AG20443 (cell line): ENCODE results near the gene METTL26.
"Not testable (repeated sequence)": the region's sequence is repeated elsewhere in the genome, so short reads cannot be mapped to it uniquely, and the experiment has no call there.

Experiments used
- DNase-seq: peaks from one replicate; pipeline ENCODE4 v3.0.0; 2012; ENCODE audit warnings: low spot score, mixed read lengths

The METTL26 gene

DNA sequence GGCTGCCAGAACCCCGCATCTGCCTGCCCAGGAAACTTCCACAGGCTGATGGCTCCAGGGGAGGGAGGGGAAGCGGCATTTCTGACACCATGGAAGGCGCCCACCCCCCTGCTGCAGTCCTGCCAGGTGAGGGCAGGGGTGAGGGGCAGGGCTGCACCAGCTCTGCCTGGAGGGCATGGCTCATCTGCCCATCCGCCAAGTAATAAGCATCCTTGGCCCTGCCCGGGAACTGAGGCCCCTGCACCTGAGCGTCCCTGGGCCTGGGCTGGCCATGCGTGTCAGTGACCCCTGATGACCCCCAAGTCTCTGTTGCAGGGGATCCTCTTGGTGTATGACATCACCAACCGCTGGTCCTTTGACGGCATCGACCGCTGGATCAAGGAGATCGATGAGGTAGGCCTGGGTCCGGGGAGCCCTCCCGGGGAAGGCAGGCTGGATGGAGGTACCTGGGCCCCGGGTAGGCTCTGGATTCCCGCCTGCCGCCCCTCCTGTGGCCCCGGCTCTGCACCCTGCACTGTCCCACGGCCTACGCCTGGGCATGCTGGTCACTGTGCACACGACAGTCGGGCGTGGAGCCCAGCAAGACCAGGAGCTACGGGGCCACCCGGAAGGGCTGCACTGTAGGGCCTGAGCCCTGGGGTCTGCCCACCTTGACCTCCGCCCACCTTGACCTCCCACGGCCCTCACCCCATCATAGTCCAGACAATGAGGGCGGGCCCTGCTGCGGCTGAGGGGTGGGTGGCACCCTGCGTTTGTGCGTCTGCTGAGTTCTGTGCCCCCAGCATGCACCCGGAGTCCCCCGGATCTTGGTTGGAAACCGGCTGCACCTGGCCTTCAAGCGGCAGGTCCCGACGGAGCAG is 10.8 kb downstream of the METTL26 start:
- no peak for DNase-seq

DNA sequence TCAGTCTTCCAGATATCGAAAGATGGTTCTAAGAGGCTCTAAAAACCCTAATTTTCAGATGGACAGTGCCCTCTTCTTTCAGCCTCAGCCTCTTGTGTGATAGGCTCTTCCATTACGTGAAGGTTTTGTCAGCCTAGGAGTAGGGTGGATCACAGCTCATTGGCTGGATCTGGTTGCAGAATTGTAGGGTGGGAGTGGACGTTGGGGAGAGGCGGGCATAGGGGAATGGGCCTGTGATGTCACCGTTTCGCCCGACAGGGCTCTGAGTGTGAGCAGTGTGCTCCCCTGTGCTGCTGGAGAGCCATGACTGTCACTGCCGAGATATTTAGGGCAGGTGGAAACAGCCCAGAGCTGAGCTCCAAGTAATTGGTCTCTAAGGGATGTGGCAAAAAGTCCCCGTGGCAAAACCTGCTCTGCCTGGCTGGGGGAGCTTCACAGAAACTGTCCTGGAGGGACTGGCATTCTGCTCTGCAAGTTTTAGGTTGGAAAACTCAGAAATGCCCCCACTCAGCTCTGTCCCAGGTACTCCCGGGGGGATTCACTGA is 11.5 kb downstream of the METTL26 start:
- no peak for DNase-seq

DNA sequence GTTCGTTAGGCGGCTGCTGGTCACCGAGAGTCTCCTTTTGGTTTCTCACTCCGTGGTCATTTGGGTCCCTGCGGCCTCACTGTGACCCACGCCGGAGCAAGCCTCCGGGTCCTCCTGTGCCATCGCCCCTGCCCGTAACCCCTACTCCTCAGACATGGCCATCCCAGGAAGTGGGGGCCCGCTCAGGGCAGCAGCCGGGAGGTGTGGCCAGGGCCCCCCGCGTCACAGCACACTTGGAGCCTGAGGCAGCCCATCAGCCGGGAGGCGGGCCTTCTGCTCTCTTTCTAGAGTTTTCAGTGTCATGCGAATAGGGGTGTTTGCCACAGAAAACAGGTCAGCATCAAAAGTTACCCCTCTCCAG is 13.2 kb downstream of the METTL26 start:
- no peak for DNase-seq

DNA sequence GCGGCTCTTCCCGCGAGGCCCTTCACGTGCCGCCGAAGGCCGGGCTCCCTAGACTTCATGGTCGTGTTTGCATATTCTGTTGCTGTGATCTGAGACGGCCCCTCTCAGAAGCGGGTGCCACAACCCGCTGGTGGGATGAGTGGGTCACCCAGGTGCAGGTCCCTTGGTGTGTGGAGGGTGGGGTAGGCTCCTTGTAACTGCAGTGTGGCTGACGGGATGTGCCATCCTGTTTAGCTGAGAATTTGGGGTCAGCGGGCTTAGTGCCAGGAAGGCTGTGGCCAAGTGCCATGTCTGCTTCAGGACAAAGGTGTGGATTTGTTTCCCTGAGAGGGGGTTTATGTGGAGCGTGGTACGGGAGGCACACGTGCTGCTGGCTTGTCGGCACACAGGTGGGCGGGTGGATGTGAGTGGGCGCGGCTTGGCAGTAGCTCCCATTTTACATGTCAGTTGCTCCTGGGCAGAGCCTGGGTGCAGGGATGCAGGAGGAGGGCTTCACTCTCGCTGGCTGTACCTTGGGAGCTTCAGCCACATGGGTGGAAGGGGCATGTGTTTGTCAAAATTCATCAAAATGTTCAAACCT is 14.5 kb downstream of the METTL26 start:
- DNase-seq: no peak

DNA sequence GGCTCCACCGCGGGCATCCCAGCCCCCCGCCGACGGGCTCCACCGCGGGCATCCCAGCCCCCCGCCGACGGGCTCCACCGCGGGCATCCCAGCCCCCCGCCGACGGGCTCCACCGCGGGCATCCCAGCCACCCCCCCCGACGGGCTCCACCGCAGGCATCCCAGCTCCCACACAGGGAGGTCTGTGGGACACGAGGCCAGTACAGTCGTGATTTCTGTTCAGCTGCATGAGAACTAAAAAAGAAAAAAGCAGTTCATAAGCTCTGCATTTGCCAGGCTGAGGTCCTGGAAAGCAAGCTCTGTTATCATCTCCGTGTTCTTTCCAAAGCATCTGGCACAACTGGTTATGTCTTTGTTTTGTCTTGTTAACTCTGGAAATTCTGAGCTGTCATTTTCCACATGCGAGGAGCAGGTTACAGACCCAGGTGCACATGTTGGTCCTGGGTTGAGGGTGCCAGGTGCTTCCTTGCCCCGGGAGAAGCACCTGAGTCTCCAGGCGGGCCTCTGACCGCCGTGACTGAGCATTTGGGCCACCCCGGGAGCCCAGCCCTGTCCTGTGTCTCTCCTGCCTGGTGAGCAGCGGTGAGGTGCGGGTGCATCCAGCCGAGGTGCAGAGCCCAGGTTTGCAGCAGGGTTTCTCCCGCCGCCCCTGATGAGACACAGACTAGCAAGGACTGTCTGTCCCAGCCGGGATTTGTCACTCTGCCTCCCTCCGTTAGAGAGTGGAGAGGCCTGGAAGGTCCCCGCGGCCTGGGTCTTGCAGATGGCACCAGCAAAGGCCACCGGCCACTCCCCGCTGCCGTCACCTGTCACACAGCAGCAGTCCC is 15.2 kb downstream of the METTL26 start:
- no peak for DNase-seq

DNA sequence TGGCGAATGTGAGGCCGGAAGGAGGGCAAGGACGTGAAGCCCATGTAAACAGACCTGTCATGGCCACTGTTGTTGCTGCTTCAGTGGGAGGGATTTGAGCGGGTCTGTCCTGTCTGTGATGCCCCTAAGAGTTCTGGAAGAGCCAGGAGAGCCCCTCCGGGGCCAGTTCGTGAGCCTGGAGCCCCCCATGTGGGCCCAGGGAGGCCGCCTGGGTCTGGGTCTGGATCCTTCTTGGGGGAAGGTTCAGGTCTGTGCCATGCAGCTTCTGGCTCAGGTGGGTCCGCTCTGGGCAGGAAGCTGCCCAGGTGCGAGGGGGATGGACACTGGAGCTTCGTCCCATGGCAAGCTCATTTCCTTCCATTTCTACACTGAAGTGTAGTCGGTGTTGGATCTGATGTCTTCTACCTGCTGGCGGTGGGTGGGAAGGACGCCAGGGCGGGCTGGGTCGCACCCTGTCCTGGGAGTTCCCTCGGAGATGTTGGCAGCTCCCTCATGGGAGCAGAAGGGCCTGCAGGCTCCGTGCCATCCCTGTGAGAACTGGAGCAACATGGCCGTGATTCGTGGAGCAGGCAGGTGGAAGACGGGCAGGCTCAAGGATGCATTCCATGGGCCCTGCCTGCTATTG is 16.5 kb downstream of the METTL26 start:
- DNase-seq: no peak

DNA sequence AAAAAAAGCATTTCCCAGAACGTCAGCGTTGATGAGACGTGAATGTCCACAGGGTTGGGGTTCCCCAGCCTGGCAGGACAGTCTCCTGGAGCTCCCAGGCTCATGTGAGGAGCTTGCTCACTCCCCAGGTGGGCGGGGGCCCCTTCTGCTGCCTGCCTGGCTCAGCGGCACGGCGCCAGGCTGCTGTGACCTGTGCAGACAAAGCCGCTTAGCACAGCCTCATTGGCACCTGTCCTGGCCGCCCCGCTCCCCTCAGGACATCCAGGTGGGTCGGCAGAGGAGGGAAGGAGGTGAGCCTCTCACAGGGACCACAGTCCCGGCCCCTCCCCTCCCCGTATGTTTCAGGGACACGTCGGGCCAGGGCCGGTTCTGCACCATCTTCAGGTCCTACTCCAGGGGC is 18.2 kb downstream of the METTL26 start:
- DNase-seq: no peak

DNA sequence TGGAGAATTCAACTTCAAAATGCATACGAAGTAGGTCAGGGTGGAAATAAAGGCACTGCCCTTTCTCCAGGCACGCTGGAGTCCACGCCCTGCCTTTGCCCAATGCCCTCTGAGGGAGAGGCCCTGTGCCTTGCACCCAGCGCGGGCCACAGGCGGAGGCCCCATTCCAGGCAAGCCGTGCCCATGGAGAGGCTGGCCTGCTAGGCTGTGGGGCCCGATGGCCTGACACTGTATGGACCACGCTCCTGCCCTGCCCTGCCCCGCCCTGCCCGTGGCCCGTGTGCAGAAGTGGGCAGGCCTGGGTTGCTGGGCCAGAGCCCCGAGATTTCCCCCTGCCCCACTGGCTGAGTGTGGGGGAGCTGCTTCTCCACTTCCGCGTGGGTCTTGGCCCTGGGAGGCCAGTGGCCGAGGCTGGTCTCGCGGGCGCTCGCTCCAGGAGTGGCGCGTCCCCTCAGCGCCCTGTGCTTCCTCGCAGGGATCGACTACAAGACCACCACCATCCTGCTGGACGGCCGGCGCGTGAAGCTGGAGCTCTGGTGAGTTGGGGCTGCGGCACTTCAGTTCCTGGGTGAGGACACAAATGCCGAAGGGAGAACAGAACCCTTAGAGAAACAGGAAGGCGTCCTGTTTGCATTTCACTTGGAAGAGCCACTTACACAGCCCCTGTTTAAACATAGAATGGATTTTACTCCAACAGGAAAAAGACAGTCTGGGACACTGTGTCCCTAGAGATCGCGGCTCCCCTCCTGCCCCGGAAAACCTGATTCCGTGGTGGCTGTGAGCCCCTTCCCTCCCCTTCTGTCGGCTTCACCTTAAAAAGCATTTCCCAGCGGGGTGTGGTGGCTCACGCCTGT is 19.1 kb downstream of the METTL26 start:
- DNase-seq: no peak

DNA sequence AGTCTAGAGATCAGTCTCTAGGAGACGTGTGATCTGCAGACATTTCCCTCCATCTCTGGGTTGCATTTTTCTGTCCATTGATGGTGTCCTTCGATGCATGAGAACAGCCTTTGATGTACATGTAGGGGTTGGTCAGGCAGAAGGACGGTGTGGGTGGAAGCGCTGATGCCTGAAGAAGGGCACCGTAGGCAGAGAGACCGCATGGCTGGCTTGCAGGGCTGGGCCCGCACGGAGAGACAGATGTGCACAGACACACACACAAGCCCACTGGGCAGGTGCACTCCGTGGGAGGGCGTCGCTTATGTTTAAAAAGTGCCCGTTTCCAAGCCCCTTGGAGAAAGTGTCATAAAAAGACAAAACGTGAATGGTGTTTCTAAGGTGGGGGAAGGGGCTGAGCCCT is 21.0 kb downstream of the METTL26 start:
- DNase-seq: no peak

DNA sequence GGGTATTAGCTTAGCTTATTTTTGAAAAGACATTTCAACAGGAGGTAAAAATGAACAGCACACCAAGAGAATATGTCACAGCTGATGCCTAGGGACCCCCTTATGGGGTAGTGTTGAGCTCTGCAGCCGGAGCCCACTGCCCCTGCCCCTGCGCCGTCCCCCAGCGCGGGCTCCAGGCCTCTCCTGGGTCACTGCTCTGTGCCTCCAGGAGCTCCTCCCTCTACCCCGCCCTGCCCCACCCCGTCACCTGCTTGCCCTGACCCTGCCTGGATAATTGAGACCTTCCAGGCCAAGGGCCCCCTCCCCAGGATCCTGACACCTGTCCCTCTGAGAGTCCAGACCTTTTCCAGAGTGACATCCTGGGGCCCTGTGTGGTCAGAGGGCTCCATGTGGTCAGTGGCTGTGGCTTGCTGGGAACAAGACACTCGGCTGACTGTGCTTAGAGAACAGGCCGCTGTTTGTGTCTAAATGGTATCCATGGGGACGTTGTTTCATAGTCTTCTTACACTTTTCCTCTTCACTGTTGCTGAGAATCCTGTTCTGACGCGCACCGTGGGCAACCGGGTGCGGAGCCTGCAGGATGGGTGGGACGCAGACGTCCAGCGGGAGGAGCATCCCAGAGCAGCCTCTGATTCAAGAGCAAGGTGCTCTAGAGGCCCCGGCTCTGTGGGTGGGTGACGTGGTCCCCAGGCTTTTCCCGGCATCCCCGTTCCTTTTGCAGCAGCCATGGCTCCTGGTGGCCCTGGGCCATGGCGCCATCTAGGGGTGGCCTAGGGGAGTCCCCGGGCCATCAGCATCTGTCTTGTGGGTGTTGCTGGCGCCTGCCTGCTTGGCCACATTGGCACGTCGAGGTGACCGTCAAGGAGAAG is 25.4 kb downstream of the METTL26 start:
- DNase-seq: peak; percentile 68

DNA sequence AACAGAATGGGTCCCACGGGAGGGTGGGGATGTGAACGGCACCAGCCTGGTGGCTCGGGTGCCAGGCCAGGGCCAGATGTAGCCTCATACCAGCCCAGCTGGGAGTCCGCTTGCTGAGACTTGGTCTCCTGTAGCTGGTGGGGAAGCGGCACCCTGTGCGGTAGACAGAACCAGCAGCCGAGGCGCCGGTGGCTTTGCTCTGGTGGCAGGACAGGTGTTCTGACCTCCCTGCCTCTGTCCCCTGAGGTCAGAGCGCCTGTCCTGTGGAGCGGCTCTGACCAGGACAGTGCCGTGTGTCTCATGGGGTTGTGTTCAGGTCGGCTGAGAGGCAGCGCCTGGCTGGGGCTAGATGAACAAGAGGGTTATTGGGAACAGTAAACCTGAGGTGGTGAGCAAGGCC is 26.1 kb downstream of the METTL26 start:
- DNase-seq: no peak

DNA sequence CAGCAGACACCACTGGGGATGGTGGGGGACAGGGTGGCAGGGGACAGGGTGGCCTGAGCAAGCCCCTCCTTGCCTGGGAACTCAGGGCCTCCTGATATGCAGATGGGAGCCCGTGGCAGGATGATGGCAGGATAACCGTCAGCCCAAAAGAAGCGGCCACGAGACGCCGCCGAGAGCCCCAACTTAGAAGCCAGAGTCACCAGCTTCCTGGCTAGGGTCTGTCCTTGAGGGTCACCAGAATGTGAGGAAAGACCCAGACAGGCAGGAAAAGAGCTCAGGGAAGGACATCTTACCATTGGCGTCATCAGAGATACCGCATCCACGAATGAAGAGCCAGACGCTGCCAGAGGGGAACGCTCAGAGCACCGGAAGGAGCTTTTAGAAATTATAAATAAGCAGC is 26.8 kb downstream of the METTL26 start:
- no peak for DNase-seq

DNA sequence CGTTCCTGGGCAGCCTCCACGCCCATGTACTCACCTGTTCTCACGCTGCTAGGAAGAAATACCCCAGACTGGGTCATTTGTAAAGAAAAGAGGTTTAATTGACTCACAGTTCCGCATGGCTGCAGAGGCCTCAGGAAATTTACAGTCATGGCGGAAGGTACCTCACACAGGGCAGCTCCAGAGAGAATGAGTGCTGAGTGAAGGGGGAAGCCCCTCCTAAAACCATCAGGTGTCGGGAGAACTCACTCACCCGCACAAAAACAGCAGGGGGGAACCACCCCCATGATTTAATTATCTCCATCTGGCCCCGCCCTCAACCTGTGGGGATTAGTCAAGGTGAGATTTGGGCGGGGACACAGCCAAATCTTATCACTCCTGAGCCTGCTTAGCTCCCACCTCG is 28.1 kb downstream of the METTL26 start:
- no peak for DNase-seq

DNA sequence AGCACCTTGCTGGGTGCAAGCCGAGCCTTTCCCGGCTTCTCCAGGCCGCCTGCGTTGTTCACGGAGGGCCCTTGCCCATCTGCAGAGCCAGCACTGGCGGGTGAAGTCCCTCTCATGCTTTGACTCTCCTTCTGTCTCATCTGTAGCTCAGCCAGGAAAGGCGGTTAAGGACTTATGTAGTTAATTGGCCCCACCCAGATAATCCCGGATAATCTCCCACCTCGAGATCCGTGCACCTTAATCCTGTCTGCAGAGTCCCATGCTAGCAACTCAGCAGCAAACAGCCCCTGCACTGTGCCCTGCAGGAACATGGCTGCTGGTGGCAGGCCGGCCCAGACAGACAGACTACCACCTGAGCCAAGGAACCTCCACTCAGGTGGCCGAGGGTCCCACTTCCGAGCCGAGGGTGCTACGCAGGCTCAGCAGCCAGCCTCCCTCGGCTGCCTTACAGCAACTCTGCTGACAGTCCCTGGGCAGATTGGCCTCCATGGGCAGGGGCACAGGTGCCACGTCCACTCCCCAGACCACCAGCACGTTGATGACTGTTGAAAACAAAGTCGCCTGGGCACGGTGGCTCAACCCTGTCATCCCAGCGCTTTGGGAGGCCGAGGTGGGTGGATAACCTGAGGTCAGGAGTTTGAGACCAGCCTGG is 29.3 kb downstream of the METTL26 start:
- no peak for DNase-seq

DNA sequence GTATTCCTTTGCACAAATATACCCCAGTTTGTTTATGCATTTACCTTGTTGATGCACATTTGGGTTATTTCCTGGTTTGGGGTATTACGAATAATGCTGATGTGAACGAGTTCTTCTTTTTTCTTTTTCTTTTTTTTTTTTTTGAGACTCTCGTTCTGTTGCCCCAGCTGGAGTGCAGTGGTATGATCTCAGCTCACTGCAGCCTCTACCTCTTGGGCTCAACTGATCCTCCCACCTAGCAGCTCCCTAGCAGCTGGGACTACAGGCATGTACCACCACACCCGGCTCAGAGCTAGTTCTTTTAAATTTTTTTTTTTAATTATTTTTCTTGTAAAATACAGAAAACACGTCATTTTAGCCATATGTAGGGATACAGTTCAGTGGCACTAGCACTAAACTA is 32.2 kb downstream of the METTL26 start:
- DNase-seq: no peak

DNA sequence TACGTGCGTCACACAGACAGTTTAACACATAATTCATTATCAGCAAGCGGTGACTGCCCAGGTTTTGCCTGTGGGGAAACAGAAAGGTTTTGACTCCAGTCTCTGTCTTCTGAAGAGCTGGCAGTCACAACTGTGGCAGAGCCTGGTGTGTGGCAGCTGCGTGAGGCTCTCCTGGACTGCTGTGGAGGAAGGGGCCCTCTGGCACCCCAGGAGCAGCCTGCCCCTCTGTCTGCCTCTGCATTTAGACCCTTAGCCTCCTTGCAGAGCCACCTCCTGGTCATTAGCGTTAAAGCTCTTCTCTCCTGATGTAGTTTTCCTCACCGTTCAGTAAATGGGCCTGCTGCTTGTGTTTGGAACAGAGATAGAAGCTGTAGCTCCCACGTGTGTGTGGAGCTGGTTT is 35.3 kb downstream of the METTL26 start:
- DNase-seq: no peak

DNA sequence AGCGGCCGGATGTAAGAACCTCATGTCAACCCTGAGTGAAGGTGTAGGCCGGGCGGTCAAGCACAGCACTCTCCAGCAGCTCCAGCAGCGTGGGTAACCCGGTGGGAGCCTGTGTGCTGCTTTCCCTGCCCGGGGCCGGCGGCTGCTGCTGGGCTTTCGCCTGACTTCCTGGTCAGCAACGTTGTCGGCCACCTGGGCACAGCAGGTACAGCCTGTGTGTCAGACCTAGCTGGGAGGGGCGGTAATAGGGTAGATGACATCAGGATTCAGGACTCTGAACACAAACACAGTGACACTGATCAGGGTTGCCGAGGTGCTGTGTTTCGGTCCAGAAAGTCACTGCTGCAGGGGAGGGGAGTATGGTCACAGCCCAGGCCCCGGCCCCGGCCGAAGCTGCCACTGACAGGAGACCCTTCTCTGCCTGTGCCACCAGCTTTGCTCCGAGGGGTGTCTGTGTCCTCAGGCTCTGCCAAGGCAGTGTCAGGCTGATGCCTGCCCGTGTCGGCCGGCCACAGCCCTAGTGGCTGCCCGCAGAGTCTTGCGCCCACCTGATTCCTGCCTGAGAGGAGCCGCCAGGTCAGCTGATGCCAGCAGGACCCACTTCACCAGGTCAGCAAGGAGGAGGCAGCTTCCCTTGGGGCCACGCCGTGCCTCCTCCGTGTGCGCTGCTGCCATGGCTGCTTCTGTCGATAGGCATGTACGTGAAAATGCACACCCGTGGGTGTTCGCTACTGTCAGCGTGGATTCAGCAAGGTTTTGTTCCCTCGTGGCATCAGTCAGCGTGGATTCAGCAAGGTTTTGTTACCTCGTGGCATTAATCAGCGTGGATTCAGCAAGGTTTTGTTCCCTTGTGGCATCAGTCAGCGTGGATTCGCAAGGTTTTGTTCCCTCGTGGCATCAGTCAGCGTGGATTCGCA is 37.0 kb downstream of the METTL26 start:
- no peak for DNase-seq

DNA sequence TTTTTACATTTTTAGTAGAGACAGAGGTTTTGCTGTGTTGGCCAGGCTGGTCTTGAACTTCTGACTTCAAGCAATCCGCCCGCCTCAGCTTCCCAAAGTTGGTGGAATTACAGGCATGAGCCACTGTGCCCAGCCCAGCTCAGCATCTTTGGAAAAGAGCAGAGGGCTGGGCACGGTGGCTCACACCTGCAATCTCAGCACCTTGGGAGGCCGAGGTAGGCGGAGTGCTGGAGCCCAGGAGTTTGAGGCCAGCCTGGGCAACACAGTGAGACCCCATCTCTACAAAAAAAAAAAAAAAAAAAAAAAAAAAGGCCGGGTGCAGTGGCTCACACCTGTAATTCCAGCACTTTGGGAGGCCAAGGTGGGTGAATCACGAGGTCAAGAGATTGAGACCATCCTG is 38.5 kb downstream of the METTL26 start:
- DNase-seq: not testable (repeated sequence)

DNA sequence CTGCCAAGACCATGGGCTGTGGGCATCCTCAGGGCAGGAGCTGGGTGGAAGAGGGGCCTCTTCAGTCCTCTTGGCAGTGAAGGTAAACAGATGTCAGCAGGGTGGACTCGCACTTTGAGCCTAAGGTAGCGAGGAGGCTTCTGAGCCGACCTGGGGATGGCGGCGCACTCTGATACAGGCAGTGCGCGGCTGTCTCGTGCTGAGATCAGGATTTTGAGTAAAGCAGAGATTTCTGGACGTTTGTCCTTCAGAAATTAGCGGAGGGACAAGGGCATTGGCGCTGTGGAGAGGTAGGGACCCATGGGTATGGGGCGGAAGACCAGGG is 39.4 kb downstream of the METTL26 start:
- no peak for DNase-seq
